Neural progenitor cell (in vitro differentiated cells): ENCODE results near the gene HNMT. TPM values are rescaled to one million over a fixed set of nuclear protein-coding genes. Genes with fewer than 3 reads are reported as not detected.

Experiments
- DNase-seq: peaks from one replicate; pipeline ENCODE4 v3.0.0-alpha.2; 2016; ENCODE audit warnings: low spot score
- H2AFZ ChIP-seq: fragments of 200-600 bp; sonication (generic); replicated peaks from 2 replicates; pipeline ENCODE4 v1.6.1; 2016; ENCODE audit warnings: antibody characterized with exemption
- H3F3A ChIP-seq: fragments of 200-600 bp; sonication (generic); 2 replicates; pipeline ENCODE4 v1.6.1; 2016; ENCODE audit warnings: antibody characterized with exemption, low read depth
- H3K27ac ChIP-seq: fragments of 200-600 bp; sonication (generic); 2 replicates; pipeline ENCODE4 v1.5.1; 2016; ENCODE audit warnings: mild to moderate bottlenecking
- H3K27me3 ChIP-seq: fragments of 200-600 bp; sonication (generic); 2 replicates; pipeline ENCODE4 v1.6.1; 2016; ENCODE audit warnings: mild to moderate bottlenecking, moderate library complexity
- H3K36me3 ChIP-seq: fragments of 200-600 bp; sonication (generic); 2 replicates; pipeline ENCODE4 v1.5.1; 2016
- H3K4me1 ChIP-seq: fragments of 200-600 bp; sonication (generic); 2 replicates; pipeline ENCODE4 v1.6.1; 2016; ENCODE audit warnings: mixed run types
- H3K4me2 ChIP-seq: fragments of 200-600 bp; sonication (generic); 2 replicates; pipeline ENCODE4 v1.6.1; 2016
- H3K4me3 ChIP-seq: fragments of 200-600 bp; sonication (generic); 2 replicates; pipeline ENCODE4 v1.5.1; 2016
- H3K79me2 ChIP-seq: fragments of 200-600 bp; sonication (generic); 2 replicates; pipeline ENCODE4 v1.6.1; 2016; ENCODE audit warnings: low read depth
- H3K9ac ChIP-seq: fragments of 200-600 bp; sonication (generic); 2 replicates; pipeline ENCODE4 v1.6.1; 2016
- H3K9me3 ChIP-seq: fragments of 200-600 bp; sonication (generic); 2 replicates; pipeline ENCODE4 v1.5.1; 2016; ENCODE audit warnings: low read depth
- H4K20me1 ChIP-seq: fragments of 200-600 bp; sonication (generic); 2 replicates; pipeline ENCODE4 v1.6.1; 2016; ENCODE audit warnings: low read depth
- H3K27ac Mint-ChIP-seq: 3 replicates; pipeline ENCODE4 v1.8.0; 2021; ENCODE audit warnings: mixed read lengths
- H3K27me3 Mint-ChIP-seq: 2 replicates; pipeline ENCODE4 v1.8.0; 2022; ENCODE audit warnings: low read depth, mild to moderate bottlenecking, inconsistent platforms, moderate library complexity, mixed read lengths; ENCODE audit not compliant: insufficient read depth
- H3K36me3 Mint-ChIP-seq: 3 replicates; pipeline ENCODE4 v1.8.0; 2021; ENCODE audit warnings: mixed read lengths
- H3K4me1 Mint-ChIP-seq: 3 replicates; pipeline ENCODE4 v1.8.0; 2021; ENCODE audit warnings: mixed read lengths
- H3K4me3 Mint-ChIP-seq: 3 replicates; pipeline ENCODE4 v1.8.0; 2021; ENCODE audit warnings: mild to moderate bottlenecking, moderate library complexity, mixed read lengths
- H3K9me3 Mint-ChIP-seq: 3 replicates; pipeline ENCODE4 v1.8.0; 2020; ENCODE audit warnings: mixed read lengths
- EZH2 ChIP-seq: fragments of 200-600 bp; sonication (generic); IDR thresholded peaks from 2 replicates; pipeline ENCODE4 v1.6.1; 2017; ENCODE audit warnings: antibody characterized with exemption, mild to moderate bottlenecking, moderate library complexity
- EZH2phosphoT487 ChIP-seq: fragments of 200-600 bp; sonication (generic); IDR thresholded peaks from 2 replicates; pipeline ENCODE4 v1.6.1; 2017; ENCODE audit warnings: antibody characterized with exemption
- total RNA-seq: library from RNA; depleted of rRNA; stranded (reverse); fragments of >200 nt; gene quantifications from 2 replicates; pipeline ENCODE4 v1.2.3, GENCODE V29; 2015; ENCODE audit warnings: low replicate concordance
- TF ChIP-seq, protein P1 (sequence below): fragments of 200-600 bp; sonication (generic); IDR thresholded peaks from 2 replicates; pipeline ENCODE4 v1.5.1; 2017; ENCODE audit warnings: antibody characterized with exemption, mild to moderate bottlenecking

Gene HNMT
- total RNA-seq, 1 donor from 2014 or later, result 1.6 TPM

- no peak overlapping the region for H3K27ac ChIP-seq
- Mint-ChIP-seq H3K4me3 (no peak overlapping the region), H3K27me3 (no peaks in the 10 kb centered on the region), H3K9me3 (no peaks in the 10 kb centered on the region), H3K36me3 (no peaks in the 10 kb centered on the region), H3K4me1 (no peaks in the 10 kb centered on the region), H3K27ac (no peak overlapping the region)
- TF ChIP-seq EZH2, result no peak
- TF ChIP-seq, protein P1, sequence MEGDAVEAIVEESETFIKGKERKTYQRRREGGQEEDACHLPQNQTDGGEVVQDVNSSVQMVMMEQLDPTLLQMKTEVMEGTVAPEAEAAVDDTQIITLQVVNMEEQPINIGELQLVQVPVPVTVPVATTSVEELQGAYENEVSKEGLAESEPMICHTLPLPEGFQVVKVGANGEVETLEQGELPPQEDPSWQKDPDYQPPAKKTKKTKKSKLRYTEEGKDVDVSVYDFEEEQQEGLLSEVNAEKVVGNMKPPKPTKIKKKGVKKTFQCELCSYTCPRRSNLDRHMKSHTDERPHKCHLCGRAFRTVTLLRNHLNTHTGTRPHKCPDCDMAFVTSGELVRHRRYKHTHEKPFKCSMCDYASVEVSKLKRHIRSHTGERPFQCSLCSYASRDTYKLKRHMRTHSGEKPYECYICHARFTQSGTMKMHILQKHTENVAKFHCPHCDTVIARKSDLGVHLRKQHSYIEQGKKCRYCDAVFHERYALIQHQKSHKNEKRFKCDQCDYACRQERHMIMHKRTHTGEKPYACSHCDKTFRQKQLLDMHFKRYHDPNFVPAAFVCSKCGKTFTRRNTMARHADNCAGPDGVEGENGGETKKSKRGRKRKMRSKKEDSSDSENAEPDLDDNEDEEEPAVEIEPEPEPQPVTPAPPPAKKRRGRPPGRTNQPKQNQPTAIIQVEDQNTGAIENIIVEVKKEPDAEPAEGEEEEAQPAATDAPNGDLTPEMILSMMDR, result no peak
- TF ChIP-seq EZH2phosphoT487, result no peak
- no peak overlapping the region for H3K4me2 ChIP-seq
- no peaks in the 10 kb centered on the region for H4K20me1 ChIP-seq
- H3K27me3 ChIP-seq, result no peaks in the 10 kb centered on the region
- H2AFZ ChIP-seq, result no peak overlapping the region
- no peaks in the 10 kb centered on the region for H3K9me3 ChIP-seq
- H3K36me3 ChIP-seq, result no peaks in the 10 kb centered on the region
- H3K4me3 ChIP-seq, result no peak overlapping the region
- DNase-seq, result no peak
- no peaks in the 10 kb centered on the region for H3K4me1 ChIP-seq
- no peak overlapping the region for H3K9ac ChIP-seq
- H3F3A ChIP-seq, result no peaks in the 10 kb centered on the region
- no peaks in the 10 kb centered on the region for H3K79me2 ChIP-seq
These were observed 22.0 kb downstream of the HNMT start for GRCh38 chr2:137986268-137986667.

- H4K20me1 ChIP-seq, result no peaks in the 10 kb centered on the region
- H3K36me3 ChIP-seq, result no peaks in the 10 kb centered on the region
- H3K27me3 Mint-ChIP-seq, result no peaks in the 10 kb centered on the region
- no peak overlapping the region for H2AFZ ChIP-seq
- H3K9ac ChIP-seq, result no peak overlapping the region
- no peaks in the 10 kb centered on the region for H3K4me1 ChIP-seq
- H3K4me3 ChIP-seq, result no peak overlapping the region
- no peaks in the 10 kb centered on the region for H3K9me3 ChIP-seq
- H3K27me3 ChIP-seq, result no peaks in the 10 kb centered on the region
- H3F3A ChIP-seq, result no peaks in the 10 kb centered on the region
- no peak overlapping the region for H3K27ac ChIP-seq
- DNase-seq, result no peak
- H3K79me2 ChIP-seq, result no peaks in the 10 kb centered on the region
- TF ChIP-seq EZH2phosphoT487 (no peak), EZH2 (no peak)
- TF ChIP-seq, protein P1, result no peak
- no peaks in the 10 kb centered on the region for H3K4me1 Mint-ChIP-seq
- H3K36me3 Mint-ChIP-seq, result no peaks in the 10 kb centered on the region
- no peak overlapping the region for H3K4me3 Mint-ChIP-seq
- H3K9me3 Mint-ChIP-seq, result no peaks in the 10 kb centered on the region
- H3K4me2 ChIP-seq, result no peak overlapping the region
- H3K27ac Mint-ChIP-seq, result no peak overlapping the region
These were observed 22.7 kb downstream of the HNMT start for GRCh38 chr2:137987011-137987410.

DNA sequence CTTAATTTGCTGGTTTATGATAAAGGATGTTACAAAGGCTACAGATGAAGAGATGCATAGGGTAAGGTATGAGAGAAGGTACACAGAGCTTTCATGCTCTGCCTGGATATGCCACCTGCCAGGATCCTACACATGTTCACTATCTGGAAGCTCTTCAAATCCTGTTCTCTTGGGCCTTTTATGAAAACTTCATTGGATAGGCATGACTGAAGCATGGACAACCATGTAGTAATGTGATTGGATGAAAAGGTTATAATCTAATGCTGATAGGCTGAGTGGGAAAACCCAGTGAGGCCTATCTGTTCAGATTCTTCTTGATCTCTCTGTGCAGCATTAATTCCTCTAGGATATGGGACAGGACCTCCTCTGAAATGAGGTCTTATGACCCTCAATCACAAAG lies 26.8 kb downstream of the HNMT start:
- H3K79me2 ChIP-seq, result no peaks in the 10 kb centered on the region
- H3K9me3 ChIP-seq, result no peaks in the 10 kb centered on the region
- H3K4me3 Mint-ChIP-seq, result no peak overlapping the region
- H3K9me3 Mint-ChIP-seq, result peaks cover 10% of the 10 kb centered on the region
- DNase-seq, result no peak
- no peaks in the 10 kb centered on the region for H3K4me1 ChIP-seq
- TF ChIP-seq EZH2phosphoT487 (no peak), EZH2 (no peak)
- TF ChIP-seq, protein P1, result no peak
- H3K4me3 ChIP-seq, result no peak overlapping the region
- no peak overlapping the region for H3K27ac ChIP-seq
- H3K27ac Mint-ChIP-seq, result no peak overlapping the region
- H3K9ac ChIP-seq, result no peak overlapping the region
- H3K36me3 Mint-ChIP-seq, result no peaks in the 10 kb centered on the region
- no peaks in the 10 kb centered on the region for H3K4me1 Mint-ChIP-seq
- no peaks in the 10 kb centered on the region for H4K20me1 ChIP-seq
- no peaks in the 10 kb centered on the region for H3K36me3 ChIP-seq
- H3F3A ChIP-seq, result no peaks in the 10 kb centered on the region
- H3K27me3 ChIP-seq, result no peaks in the 10 kb centered on the region
- H3K27me3 Mint-ChIP-seq, result no peaks in the 10 kb centered on the region
- no peak overlapping the region for H3K4me2 ChIP-seq
- H2AFZ ChIP-seq, result no peak overlapping the region
